Measurements from ENCODE around the gene RLF. TPM values are rescaled to one million over a fixed set of nuclear protein-coding genes. Genes with fewer than 3 reads are reported as not detected.

The RLF gene
- total and polyA plus RNA-seq, 2 donors (not counting 1 experiment from before 2014, with no cell fraction given), result 12.4 to 20.8 TPM

- peaks cover 10% of the 10 kb centered on the region for H3K4me1 ChIP-seq (ENCODE audit: control insufficient read depth, extremely low read depth, insufficient read depth, low read length)
- no peaks in the 10 kb centered on the region for H3K27me3 ChIP-seq (ENCODE audit: control insufficient read depth, insufficient read depth, low read length)
- H2AFZ ChIP-seq (ENCODE audit: low read length), result no peak overlapping the region
- no peaks in the 10 kb centered on the region for H4K20me1 ChIP-seq (ENCODE audit: control insufficient read depth, extremely low read depth, insufficient read depth, low read length)
- TF ChIP-seq EZH2 (IDR thresholded peaks at IDR 0.05; ENCODE audit: low read length, missing control alignments) (no peak), CTCF (conservative IDR thresholded peaks at IDR 0.05 in 1 of 2, IDR thresholded peaks at IDR 0.05 in 1 of 2; ENCODE audit: low read depth in 1 of 2, low read length in 2 of 2) (no peak)
- no peaks in the 10 kb centered on the region for H3K79me2 ChIP-seq (ENCODE audit: control insufficient read depth, insufficient read depth, low read length)
- H3K4me2 ChIP-seq (ENCODE audit: extremely low read depth, insufficient read depth, low read length), result no peak overlapping the region
- H3K9me3 ChIP-seq (ENCODE audit: control insufficient read depth, insufficient read depth, low read depth, low read length), result no peaks in the 10 kb centered on the region
- no peak overlapping the region for H3K9ac ChIP-seq (ENCODE audit: insufficient read depth, low read length)
- DNase-seq (ENCODE audit: low read depth in 2 of 2), result no peak
- H3K4me3 ChIP-seq (replicated peaks in 1 of 4; ENCODE audit: control extremely low read depth in 1 of 4, insufficient read depth in 1 of 4, low read depth in 3 of 4, low read length in 4 of 4), result no peak overlapping the region
- H3K36me3 ChIP-seq (ENCODE audit: control insufficient read depth, insufficient read depth, low read length), result no peaks in the 10 kb centered on the region
- no peak overlapping the region for H3K27ac ChIP-seq (ENCODE audit: insufficient read depth, low read length)
Measured at GRCh38 chr1:40245686-40246085, 84.5 kb downstream of the RLF start.

- no peak for DNase-seq (ENCODE audit: low read depth in 2 of 2)
- no peaks in the 10 kb centered on the region for H3K9me3 ChIP-seq (ENCODE audit: control insufficient read depth, insufficient read depth, low read depth, low read length)
- H3K4me2 ChIP-seq (ENCODE audit: extremely low read depth, insufficient read depth, low read length), result no peak within 1 kb of the TSS
- no peaks in the 10 kb centered on the region for H3K79me2 ChIP-seq (ENCODE audit: control insufficient read depth, insufficient read depth, low read length)
- no peak within 1 kb of the TSS for H3K9ac ChIP-seq (ENCODE audit: insufficient read depth, low read length)
- H3K4me1 ChIP-seq (ENCODE audit: control insufficient read depth, extremely low read depth, insufficient read depth, low read length), result peaks cover 3% of the 10 kb centered on the region
- no peaks in the 10 kb centered on the region for H3K36me3 ChIP-seq (ENCODE audit: control insufficient read depth, insufficient read depth, low read length)
- H3K4me3 ChIP-seq (replicated peaks in 1 of 4; ENCODE audit: control extremely low read depth in 1 of 4, insufficient read depth in 1 of 4, low read depth in 3 of 4, low read length in 4 of 4), result no peak within 1 kb of the TSS
- H4K20me1 ChIP-seq (ENCODE audit: control insufficient read depth, extremely low read depth, insufficient read depth, low read length), result no peaks in the 10 kb centered on the region
- H3K27me3 ChIP-seq (ENCODE audit: control insufficient read depth, insufficient read depth, low read length), result no peaks in the 10 kb centered on the region
- no peak within 1 kb of the TSS for H2AFZ ChIP-seq (ENCODE audit: low read length)
- no peak for TF ChIP-seq EZH2 (IDR thresholded peaks at IDR 0.05; ENCODE audit: low read length, missing control alignments)
- no peak within 1 kb of the TSS for H3K27ac ChIP-seq (ENCODE audit: insufficient read depth, low read length)
Measured at GRCh38 chr1:40247655-40248054, 86.5 kb downstream of the RLF start, which contains the start of gene TMCO2. TMCO2 (plus strand) TSS chr1:40247937; CDS start chr1:40247994, 57 bp downstream.

GRCh38 chr1:40248412-40248811, 87.2 kb downstream of the RLF start:
- no peaks in the 10 kb centered on the region for H3K79me2 ChIP-seq (ENCODE audit: control insufficient read depth, insufficient read depth, low read length)
- no peaks in the 10 kb centered on the region for H4K20me1 ChIP-seq (ENCODE audit: control insufficient read depth, extremely low read depth, insufficient read depth, low read length)
- no peaks in the 10 kb centered on the region for H3K27me3 ChIP-seq (ENCODE audit: control insufficient read depth, insufficient read depth, low read length)
- no peaks in the 10 kb centered on the region for H3K36me3 ChIP-seq (ENCODE audit: control insufficient read depth, insufficient read depth, low read length)
- H3K27ac ChIP-seq (ENCODE audit: insufficient read depth, low read length), result no peak overlapping the region
- no peak overlapping the region for H2AFZ ChIP-seq (ENCODE audit: low read length)
- TF ChIP-seq EZH2 (IDR thresholded peaks at IDR 0.05; ENCODE audit: low read length, missing control alignments) (no peak), CTCF (conservative IDR thresholded peaks at IDR 0.05 in 1 of 2, IDR thresholded peaks at IDR 0.05 in 1 of 2; ENCODE audit: low read depth in 1 of 2, low read length in 2 of 2) (no peak)
- H3K9me3 ChIP-seq (ENCODE audit: control insufficient read depth, insufficient read depth, low read depth, low read length), result no peaks in the 10 kb centered on the region
- H3K4me3 ChIP-seq (replicated peaks in 1 of 4; ENCODE audit: control extremely low read depth in 1 of 4, insufficient read depth in 1 of 4, low read depth in 3 of 4, low read length in 4 of 4), result no peak overlapping the region
- no peak overlapping the region for H3K9ac ChIP-seq (ENCODE audit: insufficient read depth, low read length)
- no peak overlapping the region for H3K4me2 ChIP-seq (ENCODE audit: extremely low read depth, insufficient read depth, low read length)
- DNase-seq (ENCODE audit: low read depth in 2 of 2), result peak in 1 of 2 donors; percentile 58
- no peaks in the 10 kb centered on the region for H3K4me1 ChIP-seq (ENCODE audit: control insufficient read depth, extremely low read depth, insufficient read depth, low read length)

Data from fibroblast of lung (primary cell).